CD4-positive, alpha-beta memory T cell (primary cell): ENCODE data around the gene DIP2A. TPM values are rescaled to one million over a fixed set of nuclear protein-coding genes. Genes with fewer than 3 reads are reported as not detected.
A peak's percentile ranks its signal among the peaks of the same experiment; 100 is the strongest.

Experiments
- CTCF ChIA-PET: fragments of 350-600 bp; sonication (Branson Sonifier 250); formaldehyde crosslinking; loops from one replicate; lab custom pipeline; 2021; ENCODE audit warnings: inconsistent platforms; ENCODE audit not compliant: partially characterized antibody; lab: Charles Lee
- POLR2A ChIA-PET: fragments of 350-600 bp; sonication (Branson Sonifier 250); formaldehyde crosslinking; loops from one replicate; lab custom pipeline; 2021; ENCODE audit not compliant: partially characterized antibody; lab: Charles Lee
- DNase-seq, 5 donors: peaks; one replicate each; pipeline versions ENCODE4 v3.0.0 to v3.0.0-alpha.2; 2020 to 2022; ENCODE audit warnings: mixed read lengths in 1 of 5
- H3K27ac ChIP-seq: one replicate; pipeline ENCODE4 v1.7.0; 2013; ENCODE audit warnings: low read depth, low read length
- H3K27me3 ChIP-seq: 2 replicates; pipeline ENCODE4 v1.7.0; 2013; ENCODE audit warnings: mild to moderate bottlenecking, low read length, moderate library complexity; ENCODE audit not compliant: insufficient read depth
- H3K36me3 ChIP-seq: 2 replicates; pipeline ENCODE4 v1.7.0; 2013; ENCODE audit warnings: mild to moderate bottlenecking, low read length, moderate library complexity; ENCODE audit not compliant: insufficient read depth
- H3K4me1 ChIP-seq: 2 replicates; pipeline ENCODE4 v1.7.0; 2013; ENCODE audit warnings: mild to moderate bottlenecking, low read length, moderate library complexity; ENCODE audit not compliant: insufficient read depth
- H3K4me3 ChIP-seq, 2 donors: one replicate each; pipeline ENCODE4 v1.7.0; 2013; ENCODE audit warnings: low read length in 2 of 2, mild to moderate bottlenecking in 1 of 2
- H3K9me3 ChIP-seq, 2 donors: one replicate each; pipeline ENCODE4 v1.7.0; 2013; ENCODE audit warnings: low read length in 2 of 2, control low read depth in 1 of 2; ENCODE audit not compliant: control insufficient read depth in 1 of 2
- H3K27ac Mint-ChIP-seq, 7 donors: one replicate each; pipeline ENCODE4 v1.8.0; 2020 to 2021; ENCODE audit warnings: mixed read lengths in 7 of 7, mild to moderate bottlenecking in 6 of 7, inconsistent platforms in 3 of 7, moderate library complexity in 3 of 7
- H3K27me3 Mint-ChIP-seq, 2 donors: one replicate each; pipeline ENCODE4 v1.8.0; 2020 to 2021; ENCODE audit warnings: mixed read lengths in 2 of 2
- H3K36me3 Mint-ChIP-seq, 2 donors: one replicate each; pipeline ENCODE4 v1.8.0; 2020 to 2021; ENCODE audit warnings: mixed read lengths in 2 of 2, inconsistent platforms in 1 of 2, mild to moderate bottlenecking in 1 of 2
- H3K4me1 Mint-ChIP-seq, 4 donors: one replicate each; pipeline ENCODE4 v1.8.0; 2020 to 2021; ENCODE audit warnings: mixed read lengths in 4 of 4, mild to moderate bottlenecking in 1 of 4
- H3K4me3 Mint-ChIP-seq, 8 donors: one replicate each; pipeline ENCODE4 v1.8.0; 2020 to 2021; ENCODE audit warnings: mixed read lengths in 8 of 8, mild to moderate bottlenecking in 7 of 8, moderate library complexity in 6 of 8, inconsistent platforms in 3 of 8
- H3K9me3 Mint-ChIP-seq, 8 donors: one replicate each; pipeline ENCODE4 v1.8.0; 2020 to 2021; ENCODE audit warnings: mixed read lengths in 8 of 8, mild to moderate bottlenecking in 5 of 8, inconsistent platforms in 3 of 8, moderate library complexity in 1 of 8
- intact Hi-C: fragments of 100-400 bp; cut with micrococcal nuclease; formaldehyde crosslinking; loops from one replicate; pipeline ENCODE4 v1.15.1; 2023
- polyA plus RNA-seq, 2 donors: library from polyadenylated mRNA; unstranded; fragments of 300-500 nt; fragmentation: Illumina TruSeq; gene quantifications; one replicate each; pipeline ENCODE4 v1.2.3, GENCODE V29; 2021
- total RNA-seq, 2 experiments: library from RNA; stranded (reverse); gene quantifications; one replicate each; pipeline ENCODE4 v1.2.3, GENCODE V29; 2021

The DIP2A gene
- total and polyA plus RNA-seq, 4 experiments from 2014 or later: 14.1 to 95.9 (median 56.2) TPM

DNA sequence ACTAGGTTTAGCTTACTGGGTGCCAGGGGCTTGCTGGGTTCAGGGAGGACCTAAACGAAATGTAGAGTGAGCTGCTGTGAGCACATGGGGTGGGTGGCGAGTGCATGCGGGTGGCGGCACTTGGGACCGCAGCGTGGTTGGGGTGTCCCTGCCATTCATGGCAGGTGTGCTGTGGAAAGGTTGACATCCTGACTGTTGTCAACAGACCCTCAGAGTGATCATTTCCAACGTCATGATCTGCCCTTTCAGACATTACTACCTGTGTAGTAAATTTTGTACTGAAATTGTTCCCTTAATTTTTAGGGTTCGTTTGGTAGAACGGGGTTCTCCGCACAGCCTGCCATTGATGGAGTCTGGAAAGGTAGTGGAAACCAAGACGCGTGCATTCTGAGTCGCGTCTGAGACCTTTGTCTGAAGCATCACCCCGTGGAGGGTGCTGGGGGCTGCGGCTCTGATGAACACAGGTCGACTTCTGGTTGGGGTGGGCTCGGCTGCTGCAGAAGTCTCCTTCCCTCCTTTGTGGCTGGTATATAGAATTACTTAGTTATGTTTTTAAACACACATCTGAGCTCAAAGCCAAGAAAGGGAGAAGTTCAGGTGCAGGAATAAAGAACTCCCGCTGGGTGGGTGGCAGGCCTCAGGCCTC, 102.9 kb downstream of the DIP2A start:
- no peaks in the 10 kb centered on the region for H3K27me3 ChIP-seq
- ChIA-PET POLR2A (interaction anchor here (3.7 to 9.3 kb wide), 3 partner anchors 11 to 103 kb away, joined by 26 to 108 read pairs (median 44); partner anchors contain the start of genes DIP2A and PRMT2), CTCF (no interaction called here)
- Mint-ChIP-seq H3K27ac (peak overlapping the region; percentile 53 to 99 (median 96)), H3K27me3 (no peaks in the 10 kb centered on the region), H3K36me3 (peaks cover 71% of the 10 kb centered on the region in 2 donors), H3K4me3 (peak overlapping the region in 4 of 8 donors; percentile 34 to 84 (median 64)), H3K9me3 (no peaks in the 10 kb centered on the region), H3K4me1 (peaks cover 32 to 78% (median 39%) of the 10 kb centered on the region in 4 donors)
- H3K9me3 ChIP-seq: no peaks in the 10 kb centered on the region
- intact Hi-C loops: no loop called here
- H3K36me3 ChIP-seq: peaks cover 69% of the 10 kb centered on the region
- H3K27ac ChIP-seq: no peak overlapping the region
- H3K4me3 ChIP-seq: no peak overlapping the region
- peaks cover 50% of the 10 kb centered on the region for H3K4me1 ChIP-seq
- no peak for DNase-seq

- no peaks in the 10 kb centered on the region for H3K27me3 Mint-ChIP-seq
- ChIA-PET POLR2A (interaction anchor here (6.2 to 9.3 kb wide), 2 partner anchors 12 to 73 kb away, joined by 44 to 108 read pairs; partner anchors contain the start of gene PRMT2), CTCF (no interaction called here)
- peaks cover 71 to 74% of the 10 kb centered on the region in 2 donors for H3K36me3 Mint-ChIP-seq
- Histone ChIP-seq H3K36me3 (peaks cover 71% of the 10 kb centered on the region), H3K4me3 (no peak overlapping the region), H3K4me1 (peaks cover 48% of the 10 kb centered on the region), H3K27me3 (no peaks in the 10 kb centered on the region), H3K27ac (no peak overlapping the region), H3K9me3 (no peaks in the 10 kb centered on the region)
- H3K4me3 Mint-ChIP-seq: peak overlapping the region in 2 of 8 donors; percentile 10 to 18
- intact Hi-C loops: no loop called here
- peaks cover 34 to 78% (median 45%) of the 10 kb centered on the region in 4 donors for H3K4me1 Mint-ChIP-seq
- H3K27ac Mint-ChIP-seq: peak overlapping the region in 6 of 7 donors; percentile 44 to 81 (median 67)
- H3K9me3 Mint-ChIP-seq: no peaks in the 10 kb centered on the region
- no peak for DNase-seq
These were observed 103.8 kb downstream of the DIP2A start for GRCh38 chr21:46562472-46562871.

GRCh38 chr21:46562964-46563607, 104.4 kb downstream of the DIP2A start:
- peaks cover 43% of the 10 kb centered on the region for H3K4me1 ChIP-seq
- CTCF ChIA-PET: no interaction called here
- DNase-seq: no peak
- no peak overlapping the region for H3K4me3 Mint-ChIP-seq
- H3K4me3 ChIP-seq: no peak overlapping the region
- intact Hi-C loops: no loop called here
- peaks cover 77 to 80% of the 10 kb centered on the region in 2 donors for H3K36me3 Mint-ChIP-seq
- H3K9me3 Mint-ChIP-seq: no peaks in the 10 kb centered on the region
- H3K27ac ChIP-seq: no peak overlapping the region
- POLR2A ChIA-PET: interaction anchor here (6.2 to 9.3 kb wide), 2 partner anchors 13 to 72 kb away, joined by 44 to 108 read pairs; partner anchors contain the start of gene PRMT2
- peaks cover 74% of the 10 kb centered on the region for H3K36me3 ChIP-seq
- no peaks in the 10 kb centered on the region for H3K27me3 Mint-ChIP-seq
- H3K27me3 ChIP-seq: no peaks in the 10 kb centered on the region
- peaks cover 37 to 77% (median 47%) of the 10 kb centered on the region in 4 donors for H3K4me1 Mint-ChIP-seq
- H3K9me3 ChIP-seq: no peaks in the 10 kb centered on the region
- peak overlapping the region in 5 of 7 donors; percentile 42 to 81 (median 53) for H3K27ac Mint-ChIP-seq

- Mint-ChIP-seq H3K27ac (peak overlapping the region in 1 of 7 donors; percentile 44), H3K4me3 (no peak overlapping the region), H3K9me3 (no peaks in the 10 kb centered on the region), H3K27me3 (no peaks in the 10 kb centered on the region), H3K36me3 (peaks cover 78 to 83% of the 10 kb centered on the region in 2 donors), H3K4me1 (peaks cover 31 to 72% (median 40%) of the 10 kb centered on the region in 4 donors)
- no peaks in the 10 kb centered on the region for H3K9me3 ChIP-seq
- no peaks in the 10 kb centered on the region for H3K27me3 ChIP-seq
- H3K27ac ChIP-seq: no peak overlapping the region
- intact Hi-C loops: no loop called here
- H3K4me1 ChIP-seq: peaks cover 30% of the 10 kb centered on the region
- peaks cover 74% of the 10 kb centered on the region for H3K36me3 ChIP-seq
- ChIA-PET POLR2A (interaction anchor here (9.3 kb wide), 1 partner anchor 71 kb away, joined by 108 read pairs; the partner anchor contains the start of gene PRMT2), CTCF (no interaction called here)
- H3K4me3 ChIP-seq: no peak overlapping the region
- no peak for DNase-seq
These were observed 105.7 kb downstream of the DIP2A start for GRCh38 chr21:46564391-46564790.

GRCh38 chr21:46567348-46567747, 108.7 kb downstream of the DIP2A start:
- peaks cover under 1% of the 10 kb centered on the region for H3K4me1 ChIP-seq
- H3K27ac Mint-ChIP-seq: peak overlapping the region in 5 of 7 donors; percentile 46 to 83 (median 48)
- peaks cover 13 to 49% (median 16%) of the 10 kb centered on the region in 4 donors for H3K4me1 Mint-ChIP-seq
- H3K27me3 ChIP-seq: no peaks in the 10 kb centered on the region
- intact Hi-C loops: no loop called here
- peaks cover 0 to 3% (median 0%) of the 10 kb centered on the region in 8 donors for H3K9me3 Mint-ChIP-seq
- H3K36me3 Mint-ChIP-seq: peaks cover 78 to 79% of the 10 kb centered on the region in 2 donors
- H3K4me3 Mint-ChIP-seq: peak overlapping the region in 5 of 8 donors; percentile 8 to 54 (median 20)
- H3K9me3 ChIP-seq: no peaks in the 10 kb centered on the region
- ChIA-PET CTCF (interaction anchor here (1.1 kb wide), 1 partner anchor 39 kb away, joined by 3 read pairs; no protein-coding TSS in a partner anchor), POLR2A (interaction anchor here (0.8 to 3.1 kb wide), 4 partner anchors 9 to 68 kb away, joined by 3 to 12 read pairs (median 6); partner anchors contain the start of gene PRMT2)
- H3K36me3 ChIP-seq: peaks cover 64% of the 10 kb centered on the region
- H3K27me3 Mint-ChIP-seq: no peaks in the 10 kb centered on the region
- no peak overlapping the region for H3K27ac ChIP-seq
- no peak for DNase-seq
- no peak overlapping the region for H3K4me3 ChIP-seq

- H3K27me3 Mint-ChIP-seq: no peaks in the 10 kb centered on the region
- intact Hi-C loops: no loop called here
- Histone ChIP-seq H3K27ac (no peak overlapping the region), H3K4me1 (no peaks in the 10 kb centered on the region), H3K36me3 (peaks cover 58% of the 10 kb centered on the region), H3K27me3 (no peaks in the 10 kb centered on the region), H3K9me3 (no peaks in the 10 kb centered on the region), H3K4me3 (no peak overlapping the region)
- peaks cover 77 to 78% of the 10 kb centered on the region in 2 donors for H3K36me3 Mint-ChIP-seq
- POLR2A ChIA-PET: interaction anchor here (1.2 to 2.1 kb wide), 2 partner anchors 10 to 16 kb away, joined by 3 to 6 read pairs; no protein-coding TSS in a partner anchor
- no peak overlapping the region for H3K4me3 Mint-ChIP-seq
- peak overlapping the region in 1 of 7 donors; percentile 37 for H3K27ac Mint-ChIP-seq
- CTCF ChIA-PET: no interaction called here
- peaks cover 10 to 39% (median 11%) of the 10 kb centered on the region in 4 donors for H3K4me1 Mint-ChIP-seq
- H3K9me3 Mint-ChIP-seq: peaks cover 0 to 8% (median 3%) of the 10 kb centered on the region in 8 donors
- DNase-seq: no peak
These were observed 109.9 kb downstream of the DIP2A start for GRCh38 chr21:46568562-46568961.
